ENCODE results near the gene ZNF280D. TPM values are rescaled to one million over a fixed set of nuclear protein-coding genes. Genes with fewer than 3 reads are reported as not detected.

The ZNF280D gene
- polyA plus RNA-seq, 1 donor = 36.9 TPM

DNA sequence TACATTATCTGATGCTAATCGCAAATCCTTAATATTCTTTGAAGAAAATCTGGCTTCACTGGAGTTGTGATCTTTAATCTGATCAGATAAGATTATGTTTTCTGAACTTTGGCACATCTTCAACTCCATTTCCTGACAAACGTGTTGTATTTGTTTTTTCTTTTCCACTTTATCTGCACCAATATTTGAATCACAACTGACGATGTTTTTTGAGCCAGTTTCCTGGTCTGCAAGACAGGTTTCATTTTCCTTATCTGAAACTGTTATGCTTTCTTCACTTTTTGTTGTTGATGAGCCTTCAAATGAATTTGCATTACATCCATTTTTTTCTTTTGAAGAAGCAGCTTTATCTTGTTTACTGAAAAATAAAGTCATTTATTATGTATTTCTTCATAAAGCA, 101.5 kb downstream of the ZNF280D start:
- no peak for DNase-seq

DNA sequence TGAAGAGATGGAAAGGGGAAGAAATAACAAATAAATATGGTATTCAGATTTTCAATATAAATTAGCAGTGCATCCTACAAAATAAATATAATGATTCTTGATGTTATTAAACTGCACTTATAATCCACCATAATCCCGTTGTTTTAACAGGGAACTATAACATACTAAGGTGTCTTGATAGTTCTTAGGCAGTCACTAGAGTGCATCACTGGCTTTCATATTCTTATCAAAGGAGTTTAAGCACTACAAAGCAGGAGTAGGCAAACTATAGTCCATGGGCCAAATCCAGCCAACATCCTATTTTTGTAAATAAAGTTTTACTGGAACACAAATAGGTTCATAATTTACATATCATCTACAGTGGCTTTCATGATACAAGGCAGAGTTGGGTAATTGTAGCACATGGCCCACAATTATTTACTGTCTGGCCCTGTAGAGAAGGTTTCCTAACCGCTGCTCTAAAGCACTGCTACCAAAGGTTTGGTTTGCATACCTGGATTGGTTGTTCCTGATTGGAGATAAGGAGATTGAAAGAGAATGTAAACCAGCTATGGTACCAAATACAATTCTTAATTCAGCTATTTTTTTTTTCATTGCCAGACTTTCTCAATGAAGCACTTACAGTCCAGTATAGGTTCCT, 104.3 kb downstream of the ZNF280D start:
- DNase-seq = no peak

DNA sequence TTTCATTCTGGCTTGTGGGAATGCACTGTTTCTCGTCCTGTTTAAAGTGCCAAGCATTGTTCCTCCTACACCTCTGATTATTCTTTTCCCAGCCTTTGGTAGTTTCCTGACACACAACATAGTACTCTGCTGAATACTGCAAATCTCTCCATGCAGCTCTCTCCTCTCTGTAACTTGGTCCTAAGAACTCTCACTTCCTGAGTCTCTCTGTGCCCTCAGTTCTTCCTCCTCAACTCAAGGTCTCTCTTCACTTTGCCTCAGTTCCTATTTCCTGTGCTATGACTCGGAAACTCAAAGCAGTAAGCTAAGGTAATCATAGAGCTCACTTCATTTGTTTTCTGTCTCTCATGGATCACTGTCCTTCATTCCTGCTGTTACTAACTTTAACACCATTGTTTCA, 113.4 kb downstream of the ZNF280D start:
- DNase-seq = no peak

DNA sequence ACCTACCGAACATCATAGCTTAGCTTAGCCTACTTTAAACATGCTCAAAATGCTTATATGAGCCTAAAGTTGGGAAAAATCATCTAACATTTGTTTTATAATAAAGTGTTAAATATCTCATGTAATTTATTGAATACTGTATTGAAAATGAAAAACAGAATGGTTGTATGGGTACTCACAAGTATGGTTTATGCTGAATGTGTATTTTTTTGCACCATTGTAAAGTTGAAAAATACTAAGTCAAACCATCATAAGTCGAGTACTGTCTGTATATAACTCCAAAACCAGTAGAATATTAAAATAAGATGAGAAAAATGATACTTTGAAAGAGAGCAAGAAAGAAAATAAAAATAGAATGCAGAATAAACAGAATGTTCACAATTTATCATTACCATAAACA, 115.7 kb downstream of the ZNF280D start:
- no peak for DNase-seq

DNA sequence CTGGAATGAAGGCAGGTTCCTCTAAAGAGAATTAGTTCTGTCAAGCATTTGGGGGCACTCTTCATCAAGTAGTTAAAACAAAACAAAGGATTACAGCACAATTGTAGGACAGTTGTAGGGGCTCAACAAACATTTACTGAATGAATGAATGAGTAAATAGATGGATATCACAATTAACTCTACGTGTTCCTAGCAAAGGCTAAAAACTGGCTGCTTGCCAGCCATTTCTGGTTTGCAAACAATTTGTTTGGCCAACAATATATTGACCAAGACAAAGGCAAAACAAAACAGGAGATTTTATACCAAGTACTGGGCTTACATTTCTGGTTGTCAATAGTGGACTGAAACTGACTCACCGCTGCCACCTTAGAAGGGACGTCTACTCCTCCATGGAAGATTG, 116.8 kb downstream of the ZNF280D start:
- no peak for DNase-seq

DNA sequence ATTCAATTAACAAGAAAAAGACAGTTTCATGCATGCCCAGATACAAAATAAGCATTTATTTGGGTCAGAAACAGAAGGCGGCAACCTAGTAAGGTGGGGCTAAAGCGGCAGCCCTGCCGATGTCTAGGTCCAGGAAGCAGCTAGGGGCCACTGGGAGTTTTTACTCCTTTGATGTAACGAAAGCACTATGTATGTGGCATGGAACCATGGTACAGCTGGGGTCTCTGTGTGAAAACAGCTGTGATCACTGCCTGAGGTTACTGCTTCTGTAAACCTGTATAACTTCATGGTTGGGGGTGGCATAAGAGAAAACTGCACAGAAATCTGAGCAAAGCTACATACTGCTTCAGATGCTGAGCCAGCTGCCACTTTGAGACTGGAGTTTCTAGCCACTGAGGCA, 119.5 kb downstream of the ZNF280D start:
- no peak for DNase-seq

DNA sequence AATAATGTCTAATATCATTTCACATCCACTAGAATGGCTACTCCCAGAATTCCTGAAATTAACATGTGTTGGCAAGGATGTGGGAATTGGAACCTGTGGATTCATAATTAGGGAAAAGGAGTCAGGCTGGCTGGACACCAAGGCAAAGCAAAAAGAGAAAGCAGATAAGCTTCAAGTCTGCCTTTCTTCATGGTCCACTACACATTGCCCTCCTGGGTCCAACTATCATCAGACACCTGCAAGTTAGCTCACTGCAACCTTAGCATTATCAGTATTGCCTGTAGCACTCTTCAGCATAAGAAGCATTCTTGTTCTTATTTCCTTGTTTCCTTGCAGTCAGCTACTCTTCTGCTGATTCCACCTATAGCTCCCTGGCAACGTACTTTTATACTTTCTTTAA, 124.3 kb downstream of the ZNF280D start:
- no peak for DNase-seq

DNA sequence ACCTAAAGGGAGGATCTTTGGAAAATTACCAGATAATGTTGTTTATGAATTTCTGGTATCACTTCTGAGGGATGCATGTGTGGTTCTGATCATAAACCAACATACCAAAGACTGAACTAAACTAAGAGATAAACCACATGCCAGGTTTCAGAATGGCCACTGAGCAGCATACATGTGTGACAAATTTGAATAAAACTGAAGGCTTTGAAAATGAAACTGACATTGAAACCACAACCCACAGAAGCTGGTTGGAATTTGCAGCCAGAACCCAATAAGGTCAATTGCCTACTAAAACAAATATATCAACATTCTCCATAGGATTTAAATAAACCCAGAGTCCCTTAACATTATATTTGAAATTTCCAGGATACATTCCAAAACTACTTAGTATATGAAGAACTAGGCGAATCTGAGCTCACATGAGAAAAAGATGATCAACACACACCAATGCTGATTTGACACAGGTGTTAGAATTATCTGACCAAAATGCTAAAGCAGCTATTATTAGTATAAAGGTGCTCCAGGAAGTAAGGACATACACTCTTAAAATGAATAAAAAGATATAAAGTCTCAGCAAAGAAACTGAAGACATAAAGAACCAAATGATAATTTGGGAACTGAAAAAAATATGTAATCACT, 125.0 kb downstream of the ZNF280D start:
- no peak for DNase-seq

DNA sequence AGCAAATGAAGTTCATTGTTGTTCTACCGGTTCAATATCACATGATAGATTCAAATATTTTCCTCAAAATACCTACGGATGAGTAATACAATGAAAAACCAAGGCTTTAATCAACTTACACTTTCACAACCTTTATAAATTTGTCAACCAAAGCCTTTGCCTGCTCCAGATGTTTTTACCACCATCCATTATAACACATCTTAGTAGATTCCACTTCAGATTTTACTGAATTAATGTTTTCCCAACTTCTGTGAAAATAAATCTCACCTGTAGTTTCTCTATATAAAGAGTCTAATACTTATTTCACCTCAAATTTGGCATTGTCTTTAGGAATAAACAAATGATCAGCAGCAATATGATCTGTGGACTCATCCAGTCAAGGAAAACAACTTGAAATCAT, 131.1 kb downstream of the ZNF280D start:
- DNase-seq = no peak

DNA sequence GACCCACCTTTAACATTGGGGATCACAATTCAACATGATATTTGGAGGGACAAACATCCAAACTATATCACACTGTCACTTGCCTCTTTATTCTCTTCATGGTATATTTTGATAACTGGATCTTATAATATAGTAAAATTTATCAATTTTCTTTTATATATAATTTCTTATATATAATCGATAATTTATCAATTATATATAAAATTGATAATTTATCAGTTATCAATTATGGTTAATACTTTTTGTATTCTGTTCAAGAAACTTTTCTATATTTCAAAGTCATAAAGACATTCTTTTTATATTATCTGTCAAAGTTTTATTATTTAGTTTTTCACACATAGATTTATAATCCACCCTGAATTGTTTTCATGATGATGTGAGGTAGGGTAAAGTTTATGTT, 132.9 kb downstream of the ZNF280D start:
- DNase-seq = no peak

DNA sequence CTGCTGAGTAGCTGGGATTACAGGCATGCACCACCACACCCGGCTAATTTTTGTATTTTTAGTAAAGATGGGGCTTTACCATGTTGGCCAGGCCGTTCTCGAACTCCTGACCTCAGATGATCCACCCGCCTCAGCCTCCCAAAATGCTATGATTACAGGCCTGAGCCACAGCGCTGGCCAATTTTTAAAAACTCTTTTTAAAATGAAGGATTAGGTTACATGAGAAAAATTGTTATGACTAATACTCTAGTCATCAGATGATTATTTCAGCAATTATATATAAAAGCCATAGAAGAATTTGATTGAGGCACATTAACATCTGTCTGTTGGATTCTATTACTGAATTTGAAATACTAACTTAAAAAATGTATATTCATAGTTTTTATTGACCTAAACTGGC, 134.3 kb downstream of the ZNF280D start:
- DNase-seq = no peak

DNA sequence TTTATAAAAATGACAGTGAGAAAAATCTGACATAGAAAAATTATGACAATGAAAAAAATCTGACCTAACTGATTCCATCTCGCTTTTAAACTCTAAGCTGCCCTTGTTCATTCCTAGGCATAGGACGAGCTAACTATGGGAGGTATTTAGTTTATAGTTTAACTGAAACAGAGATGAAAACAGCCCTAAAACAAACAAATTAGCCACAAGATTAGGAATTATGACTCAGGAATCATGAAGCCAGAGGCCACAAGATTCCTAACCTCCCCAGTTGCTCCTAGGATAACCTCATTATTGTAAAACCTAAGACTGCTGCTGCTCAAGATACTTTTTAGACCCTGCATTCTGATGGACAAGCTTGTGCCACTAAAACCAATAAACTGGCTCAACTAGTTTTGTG, 145.6 kb downstream of the ZNF280D start:
- DNase-seq = no peak

DNA sequence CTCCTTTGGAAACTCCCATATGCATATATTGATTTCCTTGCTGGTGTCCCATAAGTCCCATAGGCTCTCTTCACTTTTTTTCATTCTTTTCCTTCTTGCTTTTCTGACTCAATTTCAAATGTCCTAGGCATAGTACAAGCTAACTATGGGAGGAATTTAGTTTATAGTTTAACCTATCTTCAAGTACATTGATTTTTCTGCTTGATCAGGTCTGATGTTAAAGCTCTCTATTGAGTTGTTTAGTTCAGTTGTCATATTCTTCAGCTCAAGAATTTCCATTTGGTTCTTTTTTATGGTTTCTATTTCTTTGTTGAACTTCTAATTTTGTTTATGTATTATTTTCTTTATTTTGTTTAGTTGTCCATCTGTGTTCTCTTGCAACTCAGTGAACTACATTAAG, 147.1 kb downstream of the ZNF280D start:
- no peak for DNase-seq

DNA sequence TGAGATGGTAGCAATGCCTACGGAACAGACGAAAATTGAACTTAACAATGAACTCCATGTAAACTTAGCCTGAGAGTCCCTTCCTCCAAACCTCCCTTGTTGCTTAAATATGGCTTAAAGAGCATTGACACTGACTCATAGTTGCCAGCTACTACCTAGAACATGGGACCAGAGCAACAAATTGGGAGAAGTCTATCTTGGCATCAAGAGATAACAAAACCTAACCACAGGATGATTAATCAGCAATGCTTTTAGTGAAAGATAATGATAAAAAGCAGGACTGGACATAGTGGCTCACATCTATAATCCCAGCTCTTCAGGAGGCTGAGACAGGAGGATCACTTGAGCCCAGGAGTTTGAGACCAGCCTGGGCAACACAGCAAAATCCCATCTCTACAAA, 150.5 kb downstream of the ZNF280D start:
- no peak for DNase-seq

Other genes with a start within 250 kb of the ZNF280D start
- gene TCF12, start 185.1 kb upstream of the ZNF280D start, polyA plus RNA-seq (ENCODE audit: insufficient read length) = 96.8 TPM